GOT3 (cell line): ENCODE results near the gene DIPK1C.

Experiments used
- DNase-seq: peaks from one replicate; lab custom pipeline; 2025; ENCODE audit warnings: mixed read lengths; lab: John Stamatoyannopoulos, UW

The DIPK1C gene

GRCh38 chr18:74451148-74451547 lies 6.0 kb downstream of the DIPK1C start:
- DNase-seq, result no peak

- DNase-seq, result no peak
Measured at GRCh38 chr18:74450626-74451025, 6.5 kb downstream of the DIPK1C start.

DNA sequence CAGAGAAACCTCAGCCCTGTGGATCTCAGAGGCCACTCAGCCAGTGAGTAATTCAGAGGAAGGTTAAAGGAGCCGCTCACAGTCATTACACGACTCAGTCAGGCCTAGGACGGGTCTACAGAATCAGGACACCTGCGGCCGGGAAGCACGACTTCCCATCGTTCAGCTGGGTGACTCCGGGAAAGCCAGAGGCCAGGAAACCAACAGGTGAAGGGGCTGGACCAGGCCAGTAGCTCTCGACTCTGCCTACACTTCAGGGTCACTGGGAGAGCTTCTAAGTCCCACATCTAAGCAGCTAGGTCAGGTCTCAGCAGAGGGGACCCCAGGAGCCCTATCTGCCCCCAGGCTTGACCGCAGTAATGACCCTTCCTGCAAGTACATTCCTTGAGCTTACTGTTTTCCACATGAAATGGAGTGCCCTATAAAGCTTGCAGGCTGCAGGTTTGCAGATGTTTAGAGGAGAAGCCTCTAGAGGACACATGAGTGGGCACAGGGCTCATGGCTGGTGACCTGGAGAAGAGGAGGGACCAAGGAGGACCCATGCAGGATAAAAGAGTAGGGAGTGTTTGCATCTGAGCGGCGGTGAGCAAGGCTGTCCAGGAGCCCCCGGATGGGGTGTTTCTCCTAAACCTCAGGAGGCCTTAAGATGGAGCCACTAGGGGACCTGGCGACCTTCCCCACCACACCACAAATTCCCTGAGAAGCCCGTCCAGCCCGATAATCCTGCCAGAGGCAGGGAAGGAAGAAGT lies 9.5 kb downstream of the DIPK1C start:
- DNase-seq, result no peak

GRCh38 chr18:74446631-74447403 lies 10.3 kb downstream of the DIPK1C start:
- DNase-seq, result no peak

- no peak for DNase-seq
Measured at GRCh38 chr18:74446178-74446577, 10.9 kb downstream of the DIPK1C start.

DNA sequence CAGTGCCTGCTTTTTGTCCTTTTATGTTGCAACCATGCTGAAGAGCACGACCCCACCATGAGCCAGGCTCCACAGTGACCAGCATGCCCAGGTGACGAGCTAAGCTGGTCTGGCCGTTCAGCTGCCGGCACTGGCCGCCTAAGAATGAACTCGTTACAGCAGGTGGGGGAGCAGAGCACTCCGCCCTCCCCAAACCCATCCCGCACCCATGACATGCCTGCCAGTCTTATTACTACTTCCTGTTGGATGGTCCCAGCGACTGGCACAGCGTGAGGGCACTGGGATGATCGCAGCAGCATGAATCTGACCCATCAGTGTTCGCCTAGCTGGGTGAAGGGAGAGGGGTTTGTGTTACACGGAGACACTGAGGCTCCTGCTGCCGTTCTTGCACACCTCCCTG lies 11.5 kb downstream of the DIPK1C start:
- DNase-seq, result no peak

DNA sequence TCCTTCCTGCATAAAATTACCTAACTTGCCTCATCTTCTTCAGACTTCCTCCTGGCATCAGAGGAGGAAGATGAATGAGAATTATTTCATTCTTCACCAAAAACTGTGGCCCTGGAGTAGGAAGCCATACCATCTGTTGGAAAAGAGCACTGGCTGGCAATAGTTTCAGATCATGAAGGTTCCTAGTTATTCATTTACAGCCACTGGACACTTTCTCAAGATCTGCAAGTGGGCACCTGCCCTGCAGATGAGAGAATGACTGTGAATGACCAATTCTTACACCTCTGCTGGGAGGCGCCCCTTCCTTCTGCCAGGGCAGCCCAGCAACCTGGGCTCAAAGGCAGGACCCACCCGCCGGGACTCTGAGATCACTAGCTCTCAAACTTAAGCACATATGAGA lies 13.0 kb downstream of the DIPK1C start:
- DNase-seq, result no peak

- no peak for DNase-seq
Measured at GRCh38 chr18:74440808-74441427, 16.2 kb downstream of the DIPK1C start.

DNA sequence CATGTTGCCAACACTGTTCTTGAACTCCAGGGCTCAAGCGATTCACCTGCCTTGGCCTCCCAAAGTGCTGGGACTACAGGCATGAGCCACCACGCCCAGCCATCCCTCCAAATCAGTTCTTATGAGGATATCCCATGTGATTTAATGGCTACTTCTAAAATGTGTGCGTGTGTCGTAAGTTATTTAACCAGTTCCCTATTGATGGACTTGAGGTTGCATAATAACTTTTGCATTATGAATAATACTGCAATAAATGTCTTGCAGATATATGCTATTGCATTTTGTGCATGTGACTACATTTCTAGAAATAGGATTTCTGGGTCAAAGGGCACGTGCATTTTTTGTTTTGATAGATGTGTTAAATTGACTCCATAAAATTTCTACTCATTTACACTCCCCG lies 19.0 kb downstream of the DIPK1C start:
- DNase-seq, result no peak

GRCh38 chr18:74436158-74436769 lies 20.8 kb downstream of the DIPK1C start:
- no peak for DNase-seq

- no peak for DNase-seq
Measured at GRCh38 chr18:74435740-74436139, 21.4 kb downstream of the DIPK1C start.

GRCh38 chr18:74434466-74434865 lies 22.6 kb downstream of the DIPK1C start:
- no peak for DNase-seq

GRCh38 chr18:74430806-74431571 lies 26.1 kb downstream of the DIPK1C start:
- DNase-seq, result no peak

GRCh38 chr18:74430231-74430630 lies 26.9 kb downstream of the DIPK1C start:
- DNase-seq, result no peak

DNA sequence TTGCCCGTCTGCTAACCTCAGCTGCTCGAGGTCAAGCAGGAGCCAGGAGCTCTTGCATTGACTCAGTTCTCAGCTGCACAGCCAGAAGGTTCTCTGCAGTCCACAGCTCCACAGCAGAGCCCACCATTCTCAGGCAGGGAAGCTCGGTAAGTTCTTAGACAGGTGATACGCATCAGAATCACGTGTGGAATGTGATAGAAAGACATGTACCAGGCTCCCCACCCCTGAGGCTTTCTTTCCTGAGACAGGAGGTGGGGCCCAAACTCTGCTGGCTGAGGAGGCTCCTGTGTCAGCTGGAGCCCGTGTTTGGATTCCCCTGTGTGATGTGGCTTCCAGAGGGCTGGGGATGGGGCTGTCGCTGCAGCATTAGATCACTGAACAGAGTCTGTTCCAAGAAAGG lies 28.0 kb downstream of the DIPK1C start:
- DNase-seq, result no peak

DNA sequence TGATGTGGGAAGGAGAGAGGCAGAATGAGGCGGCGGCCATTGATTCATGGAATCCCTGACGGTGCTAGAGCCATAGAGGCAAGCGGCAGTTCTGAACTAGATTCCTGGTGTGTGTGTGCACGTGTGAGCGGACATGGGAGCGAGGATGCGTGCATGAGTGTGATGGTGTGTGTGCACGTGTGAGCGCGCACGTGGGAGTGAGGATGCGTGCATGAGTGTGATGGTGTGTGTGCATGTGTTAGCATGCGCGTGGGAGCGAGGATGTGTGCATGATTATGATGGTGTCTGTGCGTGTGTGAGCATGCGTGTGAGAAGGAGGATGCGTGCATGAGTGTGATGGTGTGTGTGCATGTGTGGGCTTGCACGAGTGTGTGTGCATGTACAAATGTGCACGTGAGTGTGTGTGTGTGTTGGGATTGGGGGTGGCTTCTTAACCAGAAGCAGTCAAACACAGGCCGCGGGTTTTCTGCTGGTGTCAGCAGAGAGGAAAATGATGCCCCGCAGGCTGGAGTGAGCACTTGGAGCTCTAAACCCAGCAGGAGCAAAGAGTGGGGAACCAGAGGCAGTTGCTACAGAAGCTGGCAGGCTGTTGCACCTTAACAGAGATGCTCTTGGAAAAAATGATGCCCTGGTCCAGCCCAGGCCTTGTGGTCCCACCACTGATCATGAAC lies 29.5 kb downstream of the DIPK1C start:
- DNase-seq, result no peak

DNA sequence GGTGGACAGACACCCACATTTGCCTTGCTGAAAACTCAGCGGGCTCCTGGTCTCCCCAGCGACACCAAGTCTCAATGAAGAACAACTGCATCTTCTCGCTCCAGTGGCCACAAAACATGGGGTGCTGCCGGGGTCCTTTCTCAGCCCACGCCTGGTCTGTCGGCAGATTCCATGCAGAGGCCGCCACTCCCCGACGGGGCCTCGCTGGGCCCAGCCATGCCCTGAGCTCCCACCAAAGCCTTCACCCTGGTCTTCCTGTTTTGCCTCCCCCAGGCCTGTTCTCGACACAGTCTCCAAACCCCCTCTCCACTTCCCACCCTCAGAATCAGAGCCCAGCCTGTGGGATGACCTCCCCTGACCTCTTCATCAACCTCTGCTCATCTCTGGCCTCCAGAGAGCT lies 31.2 kb downstream of the DIPK1C start:
- DNase-seq, result no peak

DNA sequence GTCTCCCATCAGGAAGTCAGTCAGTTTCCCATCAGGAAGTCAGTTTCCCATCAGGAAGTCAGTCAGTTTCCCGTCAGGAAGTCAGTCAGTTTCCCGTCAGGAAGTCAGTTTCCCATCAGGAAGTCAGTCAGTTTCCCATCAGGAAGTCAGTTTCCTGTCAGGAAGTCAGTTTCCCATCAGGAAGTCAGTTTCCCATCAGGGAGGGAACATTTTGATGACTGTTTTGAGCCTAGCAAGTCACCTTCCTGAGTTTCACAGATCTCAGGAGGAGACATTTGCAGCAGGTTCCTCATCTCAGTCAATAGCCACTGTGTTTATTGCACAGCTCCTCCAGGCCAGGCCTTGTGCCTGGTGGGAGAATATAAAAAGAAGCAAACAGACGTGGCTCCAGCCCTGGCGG lies 31.9 kb downstream of the DIPK1C start:
- DNase-seq, result no peak

- no peak for DNase-seq
Measured at GRCh38 chr18:74422541-74422940, 34.6 kb downstream of the DIPK1C start.

GRCh38 chr18:74420926-74421325 lies 36.2 kb downstream of the DIPK1C start:
- DNase-seq, result no peak

DNA sequence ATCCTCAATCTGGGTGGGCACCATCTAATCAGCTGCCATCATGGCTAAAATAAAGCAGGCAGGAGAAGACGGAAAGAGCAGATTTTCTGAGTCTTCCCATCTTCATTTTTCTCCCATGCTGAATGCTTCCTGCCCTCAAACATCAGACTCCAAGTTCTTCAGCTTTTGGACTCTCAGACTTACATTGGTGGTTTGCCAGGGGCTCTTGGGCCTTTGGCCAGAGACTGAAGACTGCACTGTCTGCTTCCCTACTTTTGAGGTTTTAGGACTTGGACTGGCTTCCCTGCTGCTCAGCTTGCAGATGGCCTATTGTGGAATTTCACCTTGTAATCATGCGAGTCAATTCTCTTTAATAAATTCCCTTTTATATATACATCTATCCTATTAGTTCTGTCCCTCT lies 36.6 kb downstream of the DIPK1C start:
- DNase-seq, result no peak
